PFSK-1 (cell line): Measurements from ENCODE around the gene DNAH11.

Experiments
- FOXP2 ChIP-seq: optimal IDR thresholded peaks from 2 replicates; pipeline ENCODE3; 2011; ENCODE audit warnings: borderline replicate concordance, control low read depth, inconsistent platforms; ENCODE audit not compliant: insufficient read depth; ENCODE audit errors: extremely low read length, extremely low read depth
- POLR2AphosphoS5 ChIP-seq: IDR thresholded peaks from 2 replicates; pipeline ENCODE4 v1.6.1; 2012; ENCODE audit warnings: low read depth, mild to moderate bottlenecking, control low read depth, low read length, moderate library complexity
- SIN3A ChIP-seq: IDR thresholded peaks from 2 replicates; pipeline ENCODE4 v1.6.1; 2012; ENCODE audit warnings: mild to moderate bottlenecking, low read length, moderate library complexity, borderline replicate concordance; ENCODE audit not compliant: insufficient read depth
- TAF1 ChIP-seq: IDR thresholded peaks from 2 replicates; pipeline ENCODE4 v1.6.1; 2012; ENCODE audit warnings: low read length, control low read depth, borderline replicate concordance; ENCODE audit not compliant: insufficient read depth
- TF ChIP-seq, protein P1 (sequence below), 2 experiments: IDR thresholded peaks; 2 replicates each; pipeline versions ENCODE4 v1.6.1 to v1.8.0; 2011 to 2012; ENCODE audit warnings: low read depth in 2 of 2, low read length in 2 of 2, control low read depth in 1 of 2, inconsistent platforms in 1 of 2, mild to moderate bottlenecking in 1 of 2, moderate library complexity in 1 of 2; ENCODE audit not compliant: insufficient read depth in 1 of 2

DNAH11 gene

DNA sequence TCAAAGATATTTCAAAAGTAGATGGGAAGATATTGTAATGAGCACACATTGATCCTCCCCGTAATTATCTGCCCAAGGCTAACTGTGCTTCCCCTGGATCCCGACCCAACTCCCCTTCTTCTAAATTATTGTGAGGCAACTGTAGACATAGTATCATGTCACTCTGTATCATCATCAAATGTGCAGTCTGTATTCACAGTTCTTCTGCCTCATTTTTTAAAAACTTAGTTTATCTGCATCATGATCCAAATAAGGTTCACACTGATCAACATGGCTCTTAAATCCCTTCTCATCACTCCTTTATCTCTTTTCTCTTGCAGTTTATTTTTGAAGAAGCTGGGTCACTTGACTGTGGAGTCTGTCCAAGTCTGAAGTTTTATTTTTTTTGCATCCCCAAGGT is 375.4 kb downstream of the DNAH11 start:
- TF ChIP-seq FOXP2 (no peak), SIN3A (no peak), POLR2AphosphoS5 (no peak), TAF1 (no peak)
- TF ChIP-seq, protein P1, sequence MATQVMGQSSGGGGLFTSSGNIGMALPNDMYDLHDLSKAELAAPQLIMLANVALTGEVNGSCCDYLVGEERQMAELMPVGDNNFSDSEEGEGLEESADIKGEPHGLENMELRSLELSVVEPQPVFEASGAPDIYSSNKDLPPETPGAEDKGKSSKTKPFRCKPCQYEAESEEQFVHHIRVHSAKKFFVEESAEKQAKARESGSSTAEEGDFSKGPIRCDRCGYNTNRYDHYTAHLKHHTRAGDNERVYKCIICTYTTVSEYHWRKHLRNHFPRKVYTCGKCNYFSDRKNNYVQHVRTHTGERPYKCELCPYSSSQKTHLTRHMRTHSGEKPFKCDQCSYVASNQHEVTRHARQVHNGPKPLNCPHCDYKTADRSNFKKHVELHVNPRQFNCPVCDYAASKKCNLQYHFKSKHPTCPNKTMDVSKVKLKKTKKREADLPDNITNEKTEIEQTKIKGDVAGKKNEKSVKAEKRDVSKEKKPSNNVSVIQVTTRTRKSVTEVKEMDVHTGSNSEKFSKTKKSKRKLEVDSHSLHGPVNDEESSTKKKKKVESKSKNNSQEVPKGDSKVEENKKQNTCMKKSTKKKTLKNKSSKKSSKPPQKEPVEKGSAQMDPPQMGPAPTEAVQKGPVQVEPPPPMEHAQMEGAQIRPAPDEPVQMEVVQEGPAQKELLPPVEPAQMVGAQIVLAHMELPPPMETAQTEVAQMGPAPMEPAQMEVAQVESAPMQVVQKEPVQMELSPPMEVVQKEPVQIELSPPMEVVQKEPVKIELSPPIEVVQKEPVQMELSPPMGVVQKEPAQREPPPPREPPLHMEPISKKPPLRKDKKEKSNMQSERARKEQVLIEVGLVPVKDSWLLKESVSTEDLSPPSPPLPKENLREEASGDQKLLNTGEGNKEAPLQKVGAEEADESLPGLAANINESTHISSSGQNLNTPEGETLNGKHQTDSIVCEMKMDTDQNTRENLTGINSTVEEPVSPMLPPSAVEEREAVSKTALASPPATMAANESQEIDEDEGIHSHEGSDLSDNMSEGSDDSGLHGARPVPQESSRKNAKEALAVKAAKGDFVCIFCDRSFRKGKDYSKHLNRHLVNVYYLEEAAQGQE (IDR thresholded peaks at IDR 0.05; ENCODE audit: insufficient read depth in 1 of 2, low read depth in 2 of 2, low read length in 2 of 2), result no peak

DNA sequence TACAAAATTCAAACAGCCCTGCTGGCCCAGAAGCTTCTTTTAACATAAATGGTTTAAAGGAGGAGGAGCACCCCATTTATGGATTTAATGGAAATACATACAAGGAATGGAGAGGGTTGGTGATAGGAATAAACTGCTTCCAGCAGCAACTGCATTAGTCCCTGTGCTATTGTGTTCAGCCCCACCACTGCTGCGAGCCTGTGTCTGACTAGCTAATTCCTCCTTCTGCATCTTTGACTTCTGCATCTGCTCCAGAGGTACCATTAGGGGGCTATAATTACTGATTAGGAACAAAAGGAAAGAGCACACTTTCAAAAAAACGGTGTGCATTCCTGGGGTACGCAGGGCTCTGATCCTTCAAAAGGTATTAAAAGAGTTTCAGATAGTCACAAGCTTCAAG is 378.1 kb downstream of the DNAH11 start:
- TF ChIP-seq POLR2AphosphoS5 (no peak), SIN3A (no peak), FOXP2 (no peak), TAF1 (no peak)
- TF ChIP-seq, protein P1 (IDR thresholded peaks at IDR 0.05; ENCODE audit: insufficient read depth in 1 of 2, low read depth in 2 of 2, low read length in 2 of 2), result no peak

DNA sequence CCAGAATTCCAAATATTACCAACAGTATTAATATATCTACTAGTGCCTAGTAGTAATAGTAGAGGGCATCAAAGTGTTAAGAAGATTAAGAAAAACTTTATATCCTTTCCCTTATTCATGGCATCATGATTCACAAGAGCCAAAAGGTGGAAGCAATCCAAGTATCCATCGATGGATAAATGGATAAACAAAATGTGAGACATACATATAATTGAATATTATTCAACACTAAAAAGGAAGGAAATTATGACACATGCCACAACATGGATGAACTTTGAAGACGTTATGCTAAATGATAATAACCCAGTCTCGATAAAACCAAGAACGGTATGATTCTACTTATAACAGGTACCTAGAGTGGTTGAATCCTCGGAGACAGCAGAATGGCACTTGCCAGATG is 379.8 kb downstream of the DNAH11 start:
- TF ChIP-seq POLR2AphosphoS5 (no peak), TAF1 (no peak), FOXP2 (no peak), SIN3A (no peak)
- TF ChIP-seq, protein P1 (IDR thresholded peaks at IDR 0.05; ENCODE audit: insufficient read depth in 1 of 2, low read depth in 2 of 2, low read length in 2 of 2), result no peak

DNA sequence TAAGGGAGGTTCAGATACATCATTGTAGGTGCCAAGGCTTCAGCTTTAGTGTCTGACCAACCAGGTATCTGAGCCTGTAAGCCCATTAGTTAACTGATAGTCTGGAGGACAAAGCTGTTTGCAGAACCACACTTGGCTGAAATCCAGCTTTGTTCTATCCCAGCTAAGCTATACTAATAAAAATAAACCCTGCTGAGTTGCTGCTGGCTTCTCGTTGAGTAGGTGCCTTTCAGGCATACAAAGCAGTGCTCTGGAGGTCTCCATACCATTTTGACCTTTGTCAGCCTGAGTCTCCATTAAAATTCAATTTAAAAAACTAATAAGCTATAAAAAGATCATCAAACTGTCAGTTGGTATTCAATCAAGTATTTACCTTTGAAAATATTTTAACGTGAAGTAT is 380.8 kb downstream of the DNAH11 start:
- TF ChIP-seq SIN3A (no peak), TAF1 (no peak), FOXP2 (no peak), POLR2AphosphoS5 (no peak)
- TF ChIP-seq, protein P1 (IDR thresholded peaks at IDR 0.05; ENCODE audit: insufficient read depth in 1 of 2, low read depth in 2 of 2, low read length in 2 of 2), result no peak

DNA sequence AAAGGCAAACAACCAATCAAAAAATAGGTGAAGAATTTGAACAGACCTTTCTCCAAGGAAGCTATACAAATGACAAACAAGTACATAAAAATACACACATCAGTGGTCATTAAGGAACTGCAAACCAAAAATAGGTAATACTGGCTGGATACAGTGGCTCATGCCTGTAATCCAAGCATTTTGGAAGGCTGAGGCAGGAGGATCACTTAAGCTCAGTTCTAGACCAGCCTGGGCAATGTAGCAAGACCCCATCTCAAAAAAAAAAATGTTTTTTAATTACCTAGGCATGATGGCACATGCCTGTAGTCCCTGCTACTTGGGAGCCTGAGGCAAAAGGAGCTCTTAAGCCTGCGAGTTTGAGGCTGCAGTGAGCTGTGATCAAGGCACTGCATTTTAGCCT is 383.6 kb downstream of the DNAH11 start:
- no peak for TF ChIP-seq SIN3A
- TF ChIP-seq POLR2AphosphoS5, result no peak
- no peak for TF ChIP-seq FOXP2
- no peak for TF ChIP-seq TAF1
- TF ChIP-seq, protein P1 (IDR thresholded peaks at IDR 0.05; ENCODE audit: insufficient read depth in 1 of 2, low read depth in 2 of 2, low read length in 2 of 2), result no peak
